Fibroblast of lung (primary cell): ENCODE measurements around the gene STX8. TPM values are rescaled to one million over a fixed set of nuclear protein-coding genes. Genes with fewer than 3 reads are reported as not detected.

Experiments used
- DNase-seq, 2 donors: peaks; one replicate each; pipeline versions ENCODE4 v3.0.0 to v3.0.0-alpha.2; 2010; ENCODE audit warnings: low read depth in 2 of 2
- H2AFZ ChIP-seq: 2 replicates; pipeline ENCODE4 v1.5.1; 2012; ENCODE audit warnings: low read length, control low read depth, inconsistent platforms
- H3K27ac ChIP-seq: 2 replicates; pipeline ENCODE4 v1.5.1; 2011; ENCODE audit warnings: low read length, control low read depth; ENCODE audit not compliant: insufficient read depth
- H3K27me3 ChIP-seq: 2 replicates; pipeline ENCODE4 v1.5.1; 2011; ENCODE audit warnings: mild to moderate bottlenecking, low read length; ENCODE audit not compliant: control insufficient read depth, insufficient read depth
- H3K36me3 ChIP-seq: 2 replicates; pipeline ENCODE4 v1.5.1; 2011; ENCODE audit warnings: low read length; ENCODE audit not compliant: control insufficient read depth, insufficient read depth
- H3K4me1 ChIP-seq: 2 replicates; pipeline ENCODE4 v1.5.1; 2011; ENCODE audit warnings: low read length; ENCODE audit not compliant: control insufficient read depth, insufficient read depth; ENCODE audit errors: extremely low read depth
- H3K4me2 ChIP-seq: 2 replicates; pipeline ENCODE4 v1.5.1; 2011; ENCODE audit warnings: low read length, control low read depth; ENCODE audit not compliant: insufficient read depth; ENCODE audit errors: extremely low read depth
- H3K4me3 ChIP-seq, 4 experiments: fragments of 200-600 bp in 1 of 4; sonication (generic) in 1 of 4; replicated peaks in 1 of 4; 2 replicates each; pipeline ENCODE4 v1.5.1; 2011 to 2016; ENCODE audit warnings: low read length in 4 of 4, low read depth in 3 of 4, mild to moderate bottlenecking in 3 of 4, control low read depth in 2 of 4, inconsistent platforms in 1 of 4, mixed read lengths in 1 of 4; ENCODE audit not compliant: insufficient read depth in 1 of 4; ENCODE audit errors: control extremely low read depth in 1 of 4
- H3K79me2 ChIP-seq: 2 replicates; pipeline ENCODE4 v1.5.1; 2012; ENCODE audit warnings: mild to moderate bottlenecking, low read length, inconsistent platforms; ENCODE audit not compliant: control insufficient read depth, insufficient read depth
- H3K9ac ChIP-seq: 2 replicates; pipeline ENCODE4 v1.5.1; 2011; ENCODE audit warnings: mild to moderate bottlenecking, low read length, control low read depth; ENCODE audit not compliant: insufficient read depth
- H3K9me3 ChIP-seq: 2 replicates; pipeline ENCODE4 v1.5.1; 2012; ENCODE audit warnings: low read depth, low read length; ENCODE audit not compliant: control insufficient read depth, insufficient read depth
- H4K20me1 ChIP-seq: 2 replicates; pipeline ENCODE4 v1.5.1; 2011; ENCODE audit warnings: low read length; ENCODE audit not compliant: control insufficient read depth, insufficient read depth; ENCODE audit errors: extremely low read depth
- EZH2 ChIP-seq: IDR thresholded peaks from 2 replicates; pipeline ENCODE4 v1.5.1; 2012; ENCODE audit warnings: low read length, control low read depth, mild to moderate bottlenecking; ENCODE audit errors: missing control alignments
- polyA plus RNA-seq, 2 donors: library from polyadenylated mRNA; depleted of rRNA in 1 of 2; stranded (reverse) in 1 of 2; unstranded in 1 of 2; fragments of >200 nt; gene quantifications; 2 replicates each; pipeline ENCODE4 v1.2.1, GENCODE V29; 2011 to 2012; ENCODE audit warnings: missing spikeins in 1 of 2
- total RNA-seq: library from RNA; depleted of rRNA; stranded (reverse); fragments of >200 nt; gene quantifications from 2 replicates; pipeline ENCODE4 v1.2.1, GENCODE V29; 2014
- TF ChIP-seq, protein P1 (sequence below), 2 donors: IDR thresholded peaks in 1 of 2; conservative IDR thresholded peaks in 1 of 2; 1 replicate in 1 of 2; 2 replicates in 1 of 2; pipeline ENCODE4 v1.5.1; 2011 to 2012; ENCODE audit warnings: low read length in 2 of 2, control low read depth in 1 of 2, inconsistent platforms in 1 of 2, low read depth in 1 of 2, mild to moderate bottlenecking in 1 of 2

Gene STX8
- total and polyA plus RNA-seq, 2 donors (not counting 1 experiment from before 2014, with no cell fraction given) = 84.7 to 128 TPM

- Histone ChIP-seq H3K9me3 (no peaks in the 10 kb centered on the region), H4K20me1 (no peaks in the 10 kb centered on the region), H3K27ac (no peak overlapping the region), H2AFZ (no peak overlapping the region), H3K36me3 (no peaks in the 10 kb centered on the region), H3K9ac (no peak overlapping the region), H3K4me3 (no peak overlapping the region), H3K27me3 (no peaks in the 10 kb centered on the region), H3K4me2 (no peak overlapping the region), H3K4me1 (no peaks in the 10 kb centered on the region), H3K79me2 (no peaks in the 10 kb centered on the region)
- no peak for DNase-seq
- no peak for TF ChIP-seq EZH2
- TF ChIP-seq, protein P1, sequence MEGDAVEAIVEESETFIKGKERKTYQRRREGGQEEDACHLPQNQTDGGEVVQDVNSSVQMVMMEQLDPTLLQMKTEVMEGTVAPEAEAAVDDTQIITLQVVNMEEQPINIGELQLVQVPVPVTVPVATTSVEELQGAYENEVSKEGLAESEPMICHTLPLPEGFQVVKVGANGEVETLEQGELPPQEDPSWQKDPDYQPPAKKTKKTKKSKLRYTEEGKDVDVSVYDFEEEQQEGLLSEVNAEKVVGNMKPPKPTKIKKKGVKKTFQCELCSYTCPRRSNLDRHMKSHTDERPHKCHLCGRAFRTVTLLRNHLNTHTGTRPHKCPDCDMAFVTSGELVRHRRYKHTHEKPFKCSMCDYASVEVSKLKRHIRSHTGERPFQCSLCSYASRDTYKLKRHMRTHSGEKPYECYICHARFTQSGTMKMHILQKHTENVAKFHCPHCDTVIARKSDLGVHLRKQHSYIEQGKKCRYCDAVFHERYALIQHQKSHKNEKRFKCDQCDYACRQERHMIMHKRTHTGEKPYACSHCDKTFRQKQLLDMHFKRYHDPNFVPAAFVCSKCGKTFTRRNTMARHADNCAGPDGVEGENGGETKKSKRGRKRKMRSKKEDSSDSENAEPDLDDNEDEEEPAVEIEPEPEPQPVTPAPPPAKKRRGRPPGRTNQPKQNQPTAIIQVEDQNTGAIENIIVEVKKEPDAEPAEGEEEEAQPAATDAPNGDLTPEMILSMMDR (conservative IDR thresholded peaks at IDR 0.05 in 1 of 2, IDR thresholded peaks at IDR 0.05 in 1 of 2; ENCODE audit: low read depth in 1 of 2, low read length in 2 of 2) = no peak
Observed at GRCh38 chr17:9587969-9588656, 12.5 kb upstream of the STX8 start.

DNA sequence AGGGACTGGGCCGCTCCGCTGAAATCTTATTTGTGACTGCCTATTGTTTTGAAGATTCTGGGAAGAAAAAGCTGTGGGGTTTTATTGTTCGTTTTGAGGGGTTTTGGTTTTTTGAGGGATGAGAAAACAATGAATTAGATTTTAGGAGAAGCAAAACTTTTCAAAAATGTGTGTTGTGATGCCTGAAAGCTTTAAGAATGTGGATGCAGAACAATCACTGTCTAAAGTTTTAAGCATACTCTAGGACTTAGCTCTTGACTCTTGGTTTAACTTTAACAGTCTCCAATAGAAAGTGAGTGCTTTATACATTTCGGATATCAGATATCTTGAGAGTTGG is 1.7 kb upstream of the STX8 start:
- TF ChIP-seq, protein P1 (conservative IDR thresholded peaks at IDR 0.05 in 1 of 2, IDR thresholded peaks at IDR 0.05 in 1 of 2; ENCODE audit: low read depth in 1 of 2, low read length in 2 of 2) = no peak
- TF ChIP-seq EZH2 = no peak
- peak overlapping the region; percentile 51 for H2AFZ ChIP-seq
- no peak overlapping the region for H3K4me3 ChIP-seq
- peaks cover 6% of the 10 kb centered on the region for H3K79me2 ChIP-seq
- peaks cover 3% of the 10 kb centered on the region for H3K4me1 ChIP-seq
- peak overlapping the region; percentile 90 for H3K4me2 ChIP-seq
- H3K36me3 ChIP-seq = no peaks in the 10 kb centered on the region
- DNase-seq = no peak
- H3K27me3 ChIP-seq = no peaks in the 10 kb centered on the region
- no peak overlapping the region for H3K27ac ChIP-seq
- no peak overlapping the region for H3K9ac ChIP-seq
- H3K9me3 ChIP-seq = no peaks in the 10 kb centered on the region
- no peaks in the 10 kb centered on the region for H4K20me1 ChIP-seq

DNA sequence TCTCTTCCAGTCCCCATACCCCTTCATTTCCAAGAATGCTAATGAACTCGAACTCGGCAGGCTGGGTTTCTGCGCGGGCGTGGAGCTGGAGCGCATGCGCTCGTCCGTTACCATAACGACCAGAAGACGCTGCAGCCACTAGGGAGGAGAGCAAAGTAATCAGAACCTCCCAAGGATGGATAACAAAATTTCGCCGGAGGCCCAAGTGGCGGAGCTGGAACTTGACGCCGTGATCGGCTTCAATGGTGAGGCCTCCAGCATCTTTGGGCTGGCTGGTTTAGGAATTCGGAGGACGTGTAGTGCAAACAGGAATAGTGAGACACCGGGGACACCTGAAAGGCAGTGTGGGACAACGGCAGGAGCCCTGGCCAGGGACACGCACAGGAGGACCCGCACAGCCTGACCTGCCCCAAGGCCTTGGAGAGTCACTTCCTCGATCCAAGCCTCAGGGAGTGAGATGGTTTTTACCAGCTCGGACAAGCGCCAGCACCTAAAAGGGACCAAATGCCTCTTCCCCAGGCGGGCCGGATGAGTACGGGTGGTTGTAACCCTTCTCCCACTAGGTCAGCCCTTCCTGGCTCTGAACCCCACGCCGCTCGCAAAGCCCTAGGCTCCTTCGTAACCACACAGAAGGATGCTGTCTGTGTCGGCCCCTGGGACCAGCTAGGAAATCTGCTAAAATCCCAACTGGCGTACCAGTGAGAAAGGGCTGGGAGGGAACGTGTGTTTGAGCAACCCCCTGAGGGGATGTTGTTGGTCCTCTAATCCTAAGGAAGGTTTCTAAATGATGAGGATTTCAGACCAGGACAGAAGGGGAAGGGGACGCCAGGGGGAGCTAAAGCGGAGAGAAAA is 1.1 kb upstream of the STX8 start, which contains the start of gene CFAP52:
CFAP52 (plus strand) TSS at position 122 of the 852 bp plus-strand sequence; CDS start at position 176, 54 bp downstream.
- peak within 1 kb of the TSS; percentile 50 for H3K27ac ChIP-seq
- no peak for TF ChIP-seq EZH2
- TF ChIP-seq, protein P1 (conservative IDR thresholded peaks at IDR 0.05 in 1 of 2, IDR thresholded peaks at IDR 0.05 in 1 of 2; ENCODE audit: low read depth in 1 of 2, low read length in 2 of 2) = peak; percentile 79 to 84
- H3K9me3 ChIP-seq = no peaks in the 10 kb centered on the region
- peak; percentile 72 to 79 for DNase-seq
- H3K4me1 ChIP-seq = peaks cover 3% of the 10 kb centered on the region
- no peaks in the 10 kb centered on the region for H3K27me3 ChIP-seq
- peak within 1 kb of the TSS; percentile 79 to 98 (median 94) for H3K4me3 ChIP-seq
- no peaks in the 10 kb centered on the region for H4K20me1 ChIP-seq
- H2AFZ ChIP-seq = peak within 1 kb of the TSS; percentile 99
- H3K36me3 ChIP-seq = no peaks in the 10 kb centered on the region
- peak within 1 kb of the TSS; percentile 67 for H3K9ac ChIP-seq
- peaks cover 6% of the 10 kb centered on the region for H3K79me2 ChIP-seq
- peak within 1 kb of the TSS; percentile 95 for H3K4me2 ChIP-seq
